Heart right ventricle (tissue), 16 donors: Measurements from ENCODE around the gene SMAD1. TPM values are rescaled to one million over a fixed set of nuclear protein-coding genes. Genes with fewer than 3 reads are reported as not detected.
A peak's percentile ranks its signal among the peaks of the same experiment; 100 is the strongest.

ENCODE experiments used
- ATAC-seq, 8 donors: fragments of 200-7000 bp; cut with Tn5 transposase; one replicate each; pipeline ENCODE4 v1.9.1; 2020; ENCODE audit warnings: mild to moderate bottlenecking in 8 of 8, moderate library complexity in 8 of 8, moderate number of reproducible peaks in 1 of 8
- DNase-seq, 2 donors: peaks; one replicate each; pipeline ENCODE4 v3.0.0-alpha.2; 2020
- H3K27ac ChIP-seq, 10 donors: fragments of 200-600 bp; sonication (generic) in 2 of 10; one replicate each; pipeline versions ENCODE4 v1.5.0 to v1.8.0; 2020 to 2022; ENCODE audit warnings: mild to moderate bottlenecking in 3 of 10
- H3K27me3 ChIP-seq, 7 donors: fragments of 200-600 bp; one replicate each; pipeline ENCODE4 v1.8.0; 2021 to 2022; ENCODE audit warnings: mild to moderate bottlenecking in 2 of 7
- H3K36me3 ChIP-seq, 9 donors: fragments of 200-600 bp; sonication (generic) in 1 of 9; one replicate each; pipeline versions ENCODE4 v1.5.0 to v1.8.0; 2020 to 2022; ENCODE audit warnings: mild to moderate bottlenecking in 2 of 9
- H3K4me1 ChIP-seq, 9 donors: fragments of 200-600 bp; sonication (generic) in 1 of 9; one replicate each; pipeline versions ENCODE4 v1.5.0 to v1.8.0; 2020 to 2022; ENCODE audit warnings: mild to moderate bottlenecking in 4 of 9
- H3K4me3 ChIP-seq, 10 donors: fragments of 200-600 bp; sonication (generic) in 2 of 10; one replicate each; pipeline versions ENCODE4 v1.5.0 to v1.8.0; 2020 to 2022; ENCODE audit warnings: mild to moderate bottlenecking in 7 of 10, moderate library complexity in 2 of 10
- H3K9me3 ChIP-seq, 11 donors: fragments of 200-600 bp in 10 of 11; sonication (generic) in 2 of 11; one replicate each; pipeline versions ENCODE4 v1.5.0 to v1.8.0; 2013 to 2022; ENCODE audit warnings: mild to moderate bottlenecking in 2 of 11, control low read depth in 1 of 11, moderate library complexity in 1 of 11
- WGBS, 2 donors: extraction: QIAGEN DNeasy Blood & Tissue Kit; methylation state at CpG; one replicate each; pipeline ENCODE4 v1.1.7; 2013; ENCODE audit warnings: inconsistent platforms in 1 of 2; 5-methylcytosine and 5-hydroxymethylcytosine counted together
- intact Hi-C, 10 donors: fragments of 100-400 bp; cut with DNase I; formaldehyde crosslinking; loops; one replicate each; pipeline versions ENCODE4 v1.11.1 to v1.14.2; 2022
- polyA plus RNA-seq, 2 donors: library from polyadenylated mRNA; stranded (reverse); fragments of 200-250 nt; gene quantifications; one replicate each; pipeline ENCODE4 v1.2.3, GENCODE V29; 2013
- total RNA-seq, 10 donors: library from RNA; stranded (reverse); fragmentation: NEBNext Ultra II Directional in 3 of 10; extraction: Animal tissue kit (Norgen Biotek cat#: 25700) in 3 of 10; gene quantifications; one replicate each; pipeline versions ENCODE4 v1.2.1 to v1.2.4, GENCODE V29; 2021 to 2023
- TF ChIP-seq, protein P1 (sequence below), 9 donors: fragments of 200-600 bp; sonication (generic) in 2 of 9; IDR thresholded peaks; one replicate each; pipeline versions ENCODE4 v1.5.0 to v1.8.0; 2021 to 2022; ENCODE audit warnings: antibody characterized with exemption in 9 of 9, mild to moderate bottlenecking in 5 of 9, moderate library complexity in 1 of 9
- donor health status: Arrhythmogenic right ventricular cardiomyopathy.
- donor health status: ischemic (EF 13 %, LVEDD 7.1; RV severe dilation, severe dysfunction).
- donor health status: healthy with polysubstance abuse.
- donor health status: DM: no; HTN: yes; CAD: no.
- donor health status: DM: no; HTN: no; CAD: no.
- donor health status: ischemic (EF 25% LVEDD 6.9; RV normal size, moderate dysfunction).
- donor health status: ischemic (EF 25% LVEDD 5.7; RV mildly dilated, moderate dysfunction).
- donor health status: healthy.
- donor health status: DM: yes; HTN: yes; CAD: no.
- donor health status: Ischemic cardiomyopathy.
- donor health status: ischemic (EF 35%, LVEDD 5.7; RV mildly dilated, moderate dysfunction).
- donor health status: nonischemic (EF 11% LVEDD 7.7; RV severe dilation, severe dysfunction).
- donor health status: DM: yes; HTN: yes; CAD: no.
- donor health status: PGD.
- donor health status: ischemic (EF 29% LVEDD 5.4; RV normal size, mild dysfunction).
- donor health status: nonischemic (EF 23%, LVEDD 6.1; RV moderate dilation, normal function).

The SMAD1 gene
- total and polyA plus RNA-seq, 12 donors, result 2.6 to 19.4 (median 14.8) TPM

GRCh38 chr4:145436796-145437195, 44.9 kb upstream of the SMAD1 start:
- peaks cover 0 to 17% (median 7%) of the 10 kb centered on the region in 11 donors for H3K9me3 ChIP-seq
- intact Hi-C loops, result no loop called here

GRCh38 chr4:145437466-145437865, 44.2 kb upstream of the SMAD1 start:
- intact Hi-C loops, result no loop called here
- Histone ChIP-seq H3K4me1 (peaks cover 0 to 8% (median 0%) of the 10 kb centered on the region in 9 donors), H3K27ac (no peak overlapping the region), H3K9me3 (peaks cover 0 to 18% (median 7%) of the 10 kb centered on the region in 11 donors), H3K27me3 (no peaks in the 10 kb centered on the region), H3K36me3 (no peaks in the 10 kb centered on the region), H3K4me3 (no peak overlapping the region)
- 86 to 87% methylated on average over 2 of the region's 2 CpGs for WGBS, 2 donors
- ATAC-seq, result no peak
- TF ChIP-seq, protein P1, sequence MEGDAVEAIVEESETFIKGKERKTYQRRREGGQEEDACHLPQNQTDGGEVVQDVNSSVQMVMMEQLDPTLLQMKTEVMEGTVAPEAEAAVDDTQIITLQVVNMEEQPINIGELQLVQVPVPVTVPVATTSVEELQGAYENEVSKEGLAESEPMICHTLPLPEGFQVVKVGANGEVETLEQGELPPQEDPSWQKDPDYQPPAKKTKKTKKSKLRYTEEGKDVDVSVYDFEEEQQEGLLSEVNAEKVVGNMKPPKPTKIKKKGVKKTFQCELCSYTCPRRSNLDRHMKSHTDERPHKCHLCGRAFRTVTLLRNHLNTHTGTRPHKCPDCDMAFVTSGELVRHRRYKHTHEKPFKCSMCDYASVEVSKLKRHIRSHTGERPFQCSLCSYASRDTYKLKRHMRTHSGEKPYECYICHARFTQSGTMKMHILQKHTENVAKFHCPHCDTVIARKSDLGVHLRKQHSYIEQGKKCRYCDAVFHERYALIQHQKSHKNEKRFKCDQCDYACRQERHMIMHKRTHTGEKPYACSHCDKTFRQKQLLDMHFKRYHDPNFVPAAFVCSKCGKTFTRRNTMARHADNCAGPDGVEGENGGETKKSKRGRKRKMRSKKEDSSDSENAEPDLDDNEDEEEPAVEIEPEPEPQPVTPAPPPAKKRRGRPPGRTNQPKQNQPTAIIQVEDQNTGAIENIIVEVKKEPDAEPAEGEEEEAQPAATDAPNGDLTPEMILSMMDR (IDR thresholded peaks at IDR 0.05), result no peak
- no peak for DNase-seq

More at GRCh38 chr4:145436796-145437195, 44.9 kb upstream of the SMAD1 start:
- H3K27ac ChIP-seq, result no peak overlapping the region
- DNase-seq (no peak), ATAC-seq (peak in 3 of 8 donors; percentile 44 to 52 (median 47))
- H3K27me3 ChIP-seq, result no peaks in the 10 kb centered on the region
- H3K36me3 ChIP-seq, result no peaks in the 10 kb centered on the region
- TF ChIP-seq, protein P1 (IDR thresholded peaks at IDR 0.05), result no peak
- no peak overlapping the region for H3K4me3 ChIP-seq
- WGBS, 2 donors, result 71 to 83% methylated on average over 2 of the region's 2 CpGs
- H3K4me1 ChIP-seq, result peaks cover 0 to 8% (median 0%) of the 10 kb centered on the region in 9 donors

DNA sequence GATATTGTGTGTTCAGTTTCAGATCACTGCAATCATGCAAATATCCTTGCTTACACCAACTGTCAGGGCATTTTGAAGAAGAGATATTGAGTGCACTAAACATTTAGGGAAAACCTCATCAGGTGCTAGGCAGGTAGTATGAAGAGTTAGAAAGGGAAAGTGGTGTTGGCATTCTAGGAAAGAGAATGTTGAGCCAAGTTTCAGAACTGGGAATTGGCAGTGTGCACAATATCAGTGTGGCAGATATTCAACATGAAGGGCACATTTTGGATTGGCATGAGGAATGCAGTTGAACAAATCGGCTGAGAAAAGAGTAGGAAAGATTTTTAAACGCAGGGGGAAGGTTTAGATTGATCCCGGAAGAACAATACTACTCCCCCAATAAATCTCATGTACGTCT, 43.4 kb upstream of the SMAD1 start:
- Histone ChIP-seq H3K4me3 (no peak overlapping the region), H3K9me3 (peaks cover 0 to 19% (median 7%) of the 10 kb centered on the region in 11 donors), H3K27me3 (no peaks in the 10 kb centered on the region), H3K36me3 (no peaks in the 10 kb centered on the region), H3K27ac (no peak overlapping the region), H3K4me1 (peaks cover 0 to 8% (median 0%) of the 10 kb centered on the region in 9 donors)
- intact Hi-C loops, result no loop called here
- DNase-seq (no peak), ATAC-seq (no peak)
- TF ChIP-seq, protein P1 (IDR thresholded peaks at IDR 0.05), result no peak
- 75 to 84% methylated on average over 4 of the region's 4 CpGs for WGBS, 2 donors

DNA sequence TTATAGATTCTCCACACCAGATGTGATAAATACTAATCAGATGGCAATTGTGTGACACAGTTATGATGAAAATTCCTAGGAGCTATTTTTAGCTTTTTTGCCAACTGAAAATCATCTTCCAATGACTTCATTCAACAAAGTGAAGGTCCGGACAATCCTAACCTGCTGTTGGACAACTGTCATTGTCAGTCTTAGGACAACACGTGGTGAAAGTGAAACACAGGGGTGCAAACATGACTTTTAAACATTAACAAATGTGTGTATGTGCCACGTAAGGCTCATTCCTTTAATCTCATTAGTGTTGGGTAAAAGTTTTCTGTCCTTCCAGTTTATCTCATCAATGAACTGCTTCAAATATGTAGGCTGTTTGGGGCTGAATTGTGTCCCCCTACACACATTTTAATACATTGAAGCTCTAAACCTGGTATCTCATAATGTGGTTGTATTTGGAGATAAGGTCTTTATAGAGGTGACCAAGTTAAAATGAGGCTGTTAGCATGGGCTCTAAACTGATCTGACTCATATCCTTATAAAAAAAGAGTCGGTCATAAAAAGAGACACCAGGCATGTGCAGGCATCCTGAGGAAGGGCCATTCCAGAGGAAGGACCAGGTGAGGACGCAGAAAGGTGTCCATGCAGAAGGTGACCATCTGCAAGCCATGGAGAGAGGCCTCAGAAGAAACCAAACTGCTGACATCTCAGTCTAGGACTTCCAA, 41.2 kb upstream of the SMAD1 start:
- Histone ChIP-seq H3K36me3 (no peaks in the 10 kb centered on the region), H3K9me3 (peaks cover 0 to 7% (median 0%) of the 10 kb centered on the region in 11 donors), H3K27ac (no peak overlapping the region), H3K27me3 (no peaks in the 10 kb centered on the region), H3K4me3 (no peak overlapping the region), H3K4me1 (peaks cover 0 to 8% (median 0%) of the 10 kb centered on the region in 9 donors)
- ATAC-seq (no peak), DNase-seq (no peak)
- 82 to 83% methylated on average over 5 of the region's 5 CpGs for WGBS, 2 donors
- TF ChIP-seq, protein P1 (IDR thresholded peaks at IDR 0.05), result no peak
- intact Hi-C loops, result no loop called here
